Measurements from ENCODE around the gene CBX8.

- TF ChIP-seq POLR2A (IDR thresholded peaks at IDR 0.05; ENCODE audit: low read length) (no peak), GATA1 (IDR thresholded peaks at IDR 0.05; ENCODE audit: low read depth, low read length) (no peak)
Measured at GRCh38 chr17:79761894-79762589, 34.8 kb downstream of the CBX8 start.

All from erythroblast (primary cell).